HFFc6 (cell line): Measurements from ENCODE around the gene DDIT4. TPM values are rescaled to one million over a fixed set of nuclear protein-coding genes. Genes with fewer than 3 reads are reported as not detected.

ENCODE experiments used
- DNase-seq: peaks from one replicate; pipeline ENCODE4 v3.0.0-alpha.2; 2018
- H3K27ac Mint-ChIP-seq: 2 replicates; pipeline ENCODE4 v1.8.0; 2020; ENCODE audit warnings: mild to moderate bottlenecking, mixed read lengths
- H3K27me3 Mint-ChIP-seq: 2 replicates; pipeline ENCODE4 v1.8.0; 2021; ENCODE audit warnings: mild to moderate bottlenecking, moderate library complexity, mixed read lengths; ENCODE audit not compliant: insufficient read depth
- H3K36me3 Mint-ChIP-seq: 2 replicates; pipeline ENCODE4 v1.8.0; 2021; ENCODE audit warnings: low read depth, mixed read lengths
- H3K4me1 Mint-ChIP-seq: 2 replicates; pipeline ENCODE4 v1.8.0; 2020; ENCODE audit warnings: low read depth, mixed read lengths
- H3K4me3 Mint-ChIP-seq: 2 replicates; pipeline ENCODE4 v1.8.0; 2020; ENCODE audit warnings: mild to moderate bottlenecking, moderate library complexity, mixed read lengths
- H3K9me3 Mint-ChIP-seq: 2 replicates; pipeline ENCODE4 v1.8.0; 2020; ENCODE audit warnings: mild to moderate bottlenecking, mixed read lengths
- CTCF ChIP-seq: fragments of 200-600 bp; sonication (generic); IDR thresholded peaks from 2 replicates; pipeline ENCODE4 v1.5.0; 2021; ENCODE audit warnings: antibody characterized with exemption, mild to moderate bottlenecking
- total RNA-seq, 6 experiments: library from RNA; stranded (reverse); fragmentation: NEBNext Ultra II Directional; extraction: Animal tissue kit (Norgen Biotek cat#: 25700); gene quantifications; 2 replicates in 1 of 6; 3 replicates in 5 of 6; pipeline ENCODE4 v1.2.3, GENCODE V29; 2021

DDIT4 gene
- total RNA-seq, 6 experiments from 2014 or later = 27.7 to 32.4 (median 30.0) TPM

- peaks cover 44% of the 10 kb centered on the region for H3K4me1 Mint-ChIP-seq
- no peaks in the 10 kb centered on the region for H3K36me3 Mint-ChIP-seq
- no peak overlapping the region for H3K27ac Mint-ChIP-seq
- H3K27me3 Mint-ChIP-seq = peaks cover 3% of the 10 kb centered on the region
- no peaks in the 10 kb centered on the region for H3K9me3 Mint-ChIP-seq
- TF ChIP-seq CTCF = no peak
- no peak for DNase-seq
- no peak overlapping the region for H3K4me3 Mint-ChIP-seq
Measured at GRCh38 chr10:72316748-72317435, 43.2 kb downstream of the DDIT4 start.

GRCh38 chr10:72318418-72319262 is 44.9 kb downstream of the DDIT4 start:
- H3K4me3 Mint-ChIP-seq = peak overlapping the region; percentile 66
- H3K36me3 Mint-ChIP-seq = no peaks in the 10 kb centered on the region
- H3K27me3 Mint-ChIP-seq = peaks cover 3% of the 10 kb centered on the region
- no peaks in the 10 kb centered on the region for H3K9me3 Mint-ChIP-seq
- TF ChIP-seq CTCF = no peak
- H3K4me1 Mint-ChIP-seq = peaks cover 48% of the 10 kb centered on the region
- peak overlapping the region; percentile 76 for H3K27ac Mint-ChIP-seq
- DNase-seq = no peak

- peak; percentile 15 for TF ChIP-seq CTCF
- H3K36me3 Mint-ChIP-seq = no peaks in the 10 kb centered on the region
- peaks cover 3% of the 10 kb centered on the region for H3K27me3 Mint-ChIP-seq
Measured at GRCh38 chr10:72319416-72320254, 45.9 kb downstream of the DDIT4 start.

GRCh38 chr10:72320676-72321247 is 47.0 kb downstream of the DDIT4 start:
- peak overlapping the region; percentile 83 for H3K4me3 Mint-ChIP-seq
- no peak for TF ChIP-seq CTCF
- H3K4me1 Mint-ChIP-seq = peaks cover 40% of the 10 kb centered on the region
- no peaks in the 10 kb centered on the region for H3K36me3 Mint-ChIP-seq
- H3K27me3 Mint-ChIP-seq = peaks cover 3% of the 10 kb centered on the region
- H3K27ac Mint-ChIP-seq = peak overlapping the region; percentile 100
- H3K9me3 Mint-ChIP-seq = no peaks in the 10 kb centered on the region
- peak; percentile 96 for DNase-seq

More at GRCh38 chr10:72319416-72320254, 45.9 kb downstream of the DDIT4 start:
- peak overlapping the region; percentile 100 for H3K27ac Mint-ChIP-seq
- DNase-seq = peak; percentile 73
- H3K4me3 Mint-ChIP-seq = peak overlapping the region; percentile 66
- peaks cover 48% of the 10 kb centered on the region for H3K4me1 Mint-ChIP-seq
- no peaks in the 10 kb centered on the region for H3K9me3 Mint-ChIP-seq
